Activated CD4-positive, alpha-beta T cell treated with anti-CD3 and anti-CD28 coated beads, Interleukin-10, Interleukin-2, amounts not matched to agents 100 ng/mL and 50 ng/mL, durations not matched to agents 16 hours and 8 hours (primary cell): ENCODE measurements around the gene PXT1.
"Not testable (repeated sequence)": the region's sequence is repeated elsewhere in the genome, so short reads cannot be mapped to it uniquely, and the experiment has no call there.

Experiments used
- DNase-seq: peaks from one replicate; pipeline ENCODE4 v3.0.0-alpha.2; 2020

Gene PXT1

DNA sequence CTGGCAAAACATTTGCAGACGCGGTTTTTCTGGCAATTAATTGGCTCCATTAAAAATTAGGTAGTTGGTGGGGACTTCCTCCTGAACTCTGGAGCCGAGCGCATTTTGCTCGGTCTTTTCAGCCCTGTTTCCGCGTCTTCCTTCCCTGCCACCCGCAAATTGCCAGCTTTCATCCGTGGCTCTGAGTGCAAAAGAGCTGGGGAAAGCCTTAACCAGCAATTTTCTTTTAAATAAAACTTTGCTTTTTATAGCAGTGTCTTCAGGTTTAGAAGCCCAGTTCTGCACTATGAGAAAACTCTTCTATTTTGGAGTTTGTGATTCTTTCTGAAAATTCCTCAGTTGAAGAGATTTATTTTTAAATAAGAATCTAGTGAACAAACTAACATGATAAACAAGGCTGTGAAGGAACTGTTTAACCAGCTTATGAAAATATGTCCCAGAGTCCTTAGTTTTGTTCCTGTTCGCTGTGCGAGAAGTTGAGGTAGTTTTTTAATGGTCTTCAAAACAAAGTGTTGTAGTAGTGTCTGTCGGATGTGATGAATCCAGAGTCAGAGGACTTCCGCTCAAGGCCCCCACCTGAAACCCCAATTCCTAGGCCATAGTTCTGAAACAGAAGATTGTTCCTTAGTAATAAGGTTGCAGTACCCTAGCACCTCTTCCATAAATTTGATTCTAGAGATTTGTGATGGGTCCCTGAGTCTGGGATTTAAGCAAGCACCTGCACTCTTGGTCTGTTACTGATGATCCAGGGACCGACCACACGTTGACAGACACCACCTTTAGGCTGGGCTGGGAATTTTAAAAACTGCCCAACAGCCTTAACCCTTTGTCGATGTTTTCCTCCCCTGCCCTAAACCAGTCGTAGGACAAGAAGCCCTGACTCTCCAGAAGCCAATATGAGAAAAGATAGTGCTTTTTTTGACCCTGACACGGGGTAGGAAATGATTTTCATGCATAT is 1.1 kb upstream of the PXT1 start:
- peak; percentile 35 for DNase-seq

DNA sequence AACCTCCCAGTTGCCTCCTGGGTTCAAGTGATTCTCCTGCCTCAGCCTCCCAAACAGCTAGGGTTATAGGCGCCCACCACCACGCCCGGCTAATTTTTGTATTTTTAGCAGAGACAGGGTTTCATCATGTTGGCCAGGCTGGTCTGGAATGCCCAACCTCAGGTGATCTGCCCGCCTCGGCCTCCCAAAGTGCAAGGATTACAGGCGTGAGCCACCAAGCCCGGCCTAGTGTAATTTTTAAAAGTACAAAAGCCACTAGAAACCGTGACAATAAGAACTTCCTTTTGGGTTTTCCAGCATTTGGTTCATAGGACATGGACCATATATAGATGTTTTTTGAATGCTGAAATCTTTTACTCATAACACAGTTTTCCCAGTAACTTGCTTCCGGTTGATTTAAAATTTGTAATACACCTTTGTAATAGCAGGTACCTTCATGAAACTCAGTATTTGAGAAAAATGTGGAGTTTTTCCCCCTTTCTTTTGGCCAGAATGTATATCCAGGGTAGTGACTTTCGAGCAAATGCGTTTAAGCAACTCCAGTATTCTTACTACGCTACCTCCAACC is 467 bp downstream of the PXT1 start:
- DNase-seq, result no peak

DNA sequence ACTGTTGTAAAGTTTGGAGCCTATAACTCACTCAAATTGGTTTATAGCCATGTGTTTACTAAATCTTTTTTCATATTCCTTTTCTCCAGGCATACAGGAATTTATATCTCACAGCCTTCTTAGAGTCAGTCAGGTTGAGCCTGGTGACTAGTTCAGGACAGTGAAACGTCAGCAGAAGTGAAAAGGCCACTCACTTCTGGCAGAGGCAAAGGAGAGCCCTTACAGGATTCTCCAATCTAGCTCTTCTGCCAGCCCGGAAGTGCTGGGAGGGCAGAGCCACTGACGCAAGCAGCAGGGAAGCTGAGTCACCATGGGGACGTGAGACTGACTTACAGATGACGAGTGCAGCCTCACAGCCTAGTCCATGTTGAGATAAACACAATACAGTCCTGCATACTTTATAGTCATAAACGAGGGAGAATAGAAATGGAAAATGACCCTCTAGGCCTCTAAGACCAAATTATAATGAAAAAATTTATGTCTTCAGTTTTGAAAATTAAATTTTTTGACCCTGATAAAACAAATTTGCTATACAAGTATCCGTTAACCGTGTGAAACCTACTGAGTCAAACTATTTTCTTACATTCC is 1.3 kb downstream of the PXT1 start:
- DNase-seq, result peak; percentile 96

DNA sequence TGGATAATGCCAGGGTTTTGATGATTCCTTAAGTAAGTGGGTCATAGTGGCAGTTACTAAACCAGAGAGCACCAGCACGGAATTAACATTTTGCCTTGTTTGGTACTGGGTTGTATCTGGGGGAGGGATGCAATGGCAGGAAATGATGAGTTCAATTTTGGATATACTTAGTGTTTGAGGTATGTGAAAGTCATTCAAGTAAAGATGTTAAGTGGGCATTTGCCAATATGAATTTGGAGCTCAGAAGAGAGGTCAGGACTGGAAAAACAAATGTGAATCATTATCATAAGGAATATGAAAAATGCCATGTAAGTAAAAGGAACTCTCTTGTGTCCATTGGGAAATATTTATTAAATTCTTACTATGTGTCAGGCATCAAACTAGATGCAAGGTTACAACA is 6.2 kb downstream of the PXT1 start:
- no peak for DNase-seq

DNA sequence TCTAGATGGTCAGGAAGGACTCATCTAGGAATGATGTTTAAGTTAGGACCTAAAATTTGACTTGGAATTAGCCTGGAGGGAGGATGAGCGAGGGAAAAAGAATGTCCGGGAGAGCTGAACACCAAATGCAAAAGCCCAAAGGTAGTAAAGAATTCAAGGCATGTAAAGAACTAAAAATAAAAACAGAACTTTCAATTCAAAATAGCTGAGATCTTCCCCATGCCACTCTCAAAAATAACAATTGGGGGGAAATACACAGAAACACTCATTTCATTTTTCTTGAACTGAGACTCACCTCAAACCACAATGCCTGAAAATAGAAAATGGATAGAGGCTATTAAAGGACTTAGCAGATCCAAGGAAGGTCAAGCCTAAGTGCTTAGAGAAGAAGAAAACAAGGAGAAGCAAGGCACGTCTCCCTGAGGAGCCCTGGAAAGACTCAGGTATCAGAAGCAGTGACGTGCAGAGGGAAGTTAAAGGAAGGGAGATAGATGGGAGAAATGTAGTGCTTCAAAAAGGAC is 10.4 kb downstream of the PXT1 start:
- DNase-seq, result no peak

DNA sequence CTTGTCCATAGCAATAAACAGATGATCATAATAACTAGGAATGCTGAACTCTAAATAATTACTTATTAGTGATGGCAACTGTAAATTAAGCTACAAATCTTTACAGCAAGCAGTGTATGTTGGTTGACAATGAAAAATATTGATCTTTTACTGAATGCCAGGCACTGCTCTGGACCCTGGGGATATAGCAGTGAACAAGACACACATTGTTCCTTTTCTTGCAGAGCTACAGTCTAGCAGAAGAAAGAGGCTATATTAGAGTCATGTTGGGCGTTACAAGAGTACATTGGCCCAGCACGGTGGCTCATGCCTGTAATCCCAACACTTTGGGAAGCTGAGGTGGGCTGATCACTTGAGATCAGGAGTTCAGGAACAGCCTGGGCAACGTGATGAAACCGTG is 11.5 kb downstream of the PXT1 start:
- no peak for DNase-seq

DNA sequence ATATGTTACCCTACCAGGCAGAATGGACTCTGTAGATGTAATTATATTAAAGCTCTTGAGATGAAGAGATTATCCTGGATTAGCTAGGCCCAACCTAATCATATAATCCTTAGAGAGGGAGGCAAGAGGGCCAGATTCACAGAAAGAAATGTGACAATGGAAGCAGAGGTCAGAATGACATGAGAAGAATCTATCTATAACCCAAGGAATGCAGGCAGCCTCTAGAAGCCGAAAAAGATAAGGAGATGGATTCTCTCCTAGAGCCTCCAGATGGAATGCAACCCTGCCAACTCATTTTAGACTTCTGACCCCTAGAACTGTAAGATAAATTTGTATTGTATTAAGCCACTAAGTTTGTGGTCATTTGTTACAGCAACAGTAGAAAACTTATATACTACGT is 12.3 kb downstream of the PXT1 start:
- DNase-seq, result no peak

DNA sequence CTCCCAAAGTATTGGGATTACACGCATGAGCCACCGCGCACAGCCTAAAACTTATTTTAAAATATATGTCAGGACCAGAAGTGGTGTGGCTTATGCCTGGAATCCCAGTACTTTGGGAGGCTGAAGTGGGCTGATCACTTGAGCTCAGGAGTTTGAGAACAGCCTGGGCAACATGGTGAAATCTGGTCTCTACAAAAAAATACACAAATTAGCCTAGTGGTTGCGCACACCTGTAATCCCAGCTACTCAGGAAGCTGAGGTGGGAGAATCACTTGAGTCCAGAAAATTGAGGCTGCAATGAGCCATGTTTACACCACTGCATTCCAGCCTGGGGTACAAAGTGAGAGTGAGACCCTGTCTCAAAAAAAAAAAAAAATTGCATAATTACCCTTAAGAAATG is 13.7 kb downstream of the PXT1 start:
- DNase-seq, result no peak

DNA sequence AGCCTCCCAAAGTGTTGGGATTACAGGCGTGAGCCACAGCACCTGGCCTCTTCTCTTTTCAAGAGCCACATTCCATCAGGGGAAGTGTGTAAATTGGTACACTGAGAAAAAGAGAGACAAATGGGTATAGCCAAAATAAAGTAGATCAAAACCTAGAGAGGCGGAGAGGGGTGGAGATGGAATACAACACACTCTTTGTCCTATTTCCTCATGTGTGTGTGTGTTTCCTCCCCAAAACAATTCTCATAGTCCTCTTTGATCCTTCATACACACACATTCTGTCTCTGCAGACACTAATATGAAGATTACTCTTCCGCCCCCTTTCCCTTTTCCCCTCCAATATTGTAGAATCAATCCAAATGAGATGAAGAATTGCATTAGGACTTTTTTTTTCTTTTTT is 16.0 kb downstream of the PXT1 start:
- no peak for DNase-seq

DNA sequence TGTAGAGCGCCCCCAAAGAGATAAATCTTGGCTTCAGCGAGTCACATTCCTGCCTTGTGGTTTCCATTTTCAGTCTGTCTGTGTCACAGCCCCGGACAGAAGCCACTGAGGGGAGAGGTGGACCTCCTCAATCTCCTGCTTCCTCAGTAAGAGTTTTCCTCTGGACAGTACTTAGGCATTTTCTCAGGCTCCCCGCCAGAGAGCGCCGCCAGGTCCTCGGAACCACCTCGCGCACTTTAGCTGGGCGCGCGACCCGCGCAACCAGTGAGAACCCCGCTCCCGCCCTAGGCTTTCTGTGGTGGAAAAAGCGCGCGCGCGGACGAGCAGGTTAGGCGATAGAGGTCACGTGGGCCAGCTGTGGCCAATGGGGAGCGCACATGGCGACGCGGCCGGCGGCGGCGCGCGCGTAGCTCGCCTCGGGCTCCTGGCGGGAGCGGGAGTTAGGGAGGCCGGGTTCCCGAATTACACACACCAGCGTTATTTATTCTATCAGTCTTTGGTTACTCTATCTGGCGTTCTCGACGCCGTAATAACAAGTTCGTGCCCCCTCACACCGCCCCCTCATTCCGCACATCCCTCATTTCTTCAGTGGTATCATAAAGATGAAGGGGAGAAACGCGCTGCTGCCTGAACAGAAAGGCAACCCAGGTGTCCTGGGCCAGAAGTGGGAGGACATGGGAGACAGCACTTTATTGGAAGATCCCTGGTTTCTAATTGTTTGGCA is 19.4 kb downstream of the PXT1 start:
- peak; percentile 98 for DNase-seq

DNA sequence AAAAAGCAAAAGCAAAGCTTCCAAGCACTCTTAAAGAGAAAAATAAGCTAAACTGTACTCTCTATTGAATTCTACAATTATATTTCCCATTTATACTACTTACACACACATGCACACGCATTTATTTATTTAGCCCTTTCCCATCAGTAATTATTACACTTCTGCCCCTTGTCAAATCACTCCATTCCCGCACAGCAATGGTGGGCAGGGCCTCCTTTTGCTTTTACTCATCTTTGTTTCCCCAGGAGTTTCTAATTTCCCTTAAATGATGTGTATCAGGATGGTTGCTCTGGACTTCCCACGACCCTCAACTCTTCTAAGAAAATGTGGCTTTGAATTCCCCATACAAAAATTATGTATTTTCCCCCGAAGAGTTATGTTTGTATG is 19.9 kb downstream of the PXT1 start:
- no peak for DNase-seq

DNA sequence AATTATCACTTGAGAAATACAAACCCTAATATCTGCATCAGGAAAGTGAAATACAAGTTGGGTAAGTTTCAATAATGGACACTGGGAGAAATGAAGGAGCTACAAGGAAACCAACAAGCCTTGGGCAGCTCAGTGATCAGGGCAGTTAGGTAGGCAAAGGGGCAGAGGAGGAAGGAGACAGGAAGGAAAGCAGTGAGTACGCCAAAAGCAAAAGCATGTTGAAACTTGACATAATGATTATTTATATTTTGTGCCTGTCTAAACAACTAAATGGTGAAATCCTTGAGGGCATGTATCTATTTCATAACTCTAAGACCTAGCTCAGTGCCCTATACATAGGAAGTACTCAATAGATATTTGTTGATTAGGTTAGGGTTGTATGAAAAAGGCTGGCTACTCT is 23.3 kb downstream of the PXT1 start:
- DNase-seq, result no peak

DNA sequence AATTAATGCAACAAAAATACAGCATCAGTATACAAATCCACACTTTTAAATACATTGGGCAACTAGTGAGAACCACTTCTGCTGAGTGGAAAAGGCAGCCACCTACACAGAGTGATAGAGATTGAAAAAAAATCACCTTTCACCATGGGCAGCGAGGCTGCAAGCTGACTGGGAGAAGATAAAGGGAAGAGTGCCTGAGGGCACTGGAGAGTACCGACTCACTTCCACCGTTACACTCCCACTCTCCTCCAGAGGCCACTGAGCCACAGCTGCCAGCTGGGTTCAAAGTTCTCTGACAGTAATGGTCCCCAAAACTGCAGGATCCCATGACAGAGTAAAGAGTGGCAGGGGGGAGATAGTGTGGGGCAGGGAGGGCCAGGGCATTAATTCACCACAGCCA is 24.1 kb downstream of the PXT1 start:
- DNase-seq, result no peak

DNA sequence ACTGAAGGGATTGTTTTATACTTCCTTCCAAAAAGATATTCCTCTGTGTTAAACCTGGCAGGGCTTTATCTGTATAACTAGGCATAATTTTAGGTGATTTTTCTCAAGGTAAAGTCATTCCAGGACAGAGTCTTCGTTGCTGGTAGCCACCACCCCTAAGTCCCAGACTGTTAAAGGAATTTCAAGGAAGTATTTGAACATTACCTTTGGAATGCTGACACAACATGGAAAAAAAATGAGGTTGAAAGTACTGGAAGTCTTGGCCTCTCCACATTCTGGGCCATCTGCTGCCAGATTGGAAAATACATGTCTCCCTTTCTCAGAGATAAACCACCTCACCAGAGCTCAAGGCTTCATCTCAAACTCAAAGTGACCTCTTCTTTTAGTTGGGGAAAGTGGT is 28.2 kb downstream of the PXT1 start:
- no peak for DNase-seq

DNA sequence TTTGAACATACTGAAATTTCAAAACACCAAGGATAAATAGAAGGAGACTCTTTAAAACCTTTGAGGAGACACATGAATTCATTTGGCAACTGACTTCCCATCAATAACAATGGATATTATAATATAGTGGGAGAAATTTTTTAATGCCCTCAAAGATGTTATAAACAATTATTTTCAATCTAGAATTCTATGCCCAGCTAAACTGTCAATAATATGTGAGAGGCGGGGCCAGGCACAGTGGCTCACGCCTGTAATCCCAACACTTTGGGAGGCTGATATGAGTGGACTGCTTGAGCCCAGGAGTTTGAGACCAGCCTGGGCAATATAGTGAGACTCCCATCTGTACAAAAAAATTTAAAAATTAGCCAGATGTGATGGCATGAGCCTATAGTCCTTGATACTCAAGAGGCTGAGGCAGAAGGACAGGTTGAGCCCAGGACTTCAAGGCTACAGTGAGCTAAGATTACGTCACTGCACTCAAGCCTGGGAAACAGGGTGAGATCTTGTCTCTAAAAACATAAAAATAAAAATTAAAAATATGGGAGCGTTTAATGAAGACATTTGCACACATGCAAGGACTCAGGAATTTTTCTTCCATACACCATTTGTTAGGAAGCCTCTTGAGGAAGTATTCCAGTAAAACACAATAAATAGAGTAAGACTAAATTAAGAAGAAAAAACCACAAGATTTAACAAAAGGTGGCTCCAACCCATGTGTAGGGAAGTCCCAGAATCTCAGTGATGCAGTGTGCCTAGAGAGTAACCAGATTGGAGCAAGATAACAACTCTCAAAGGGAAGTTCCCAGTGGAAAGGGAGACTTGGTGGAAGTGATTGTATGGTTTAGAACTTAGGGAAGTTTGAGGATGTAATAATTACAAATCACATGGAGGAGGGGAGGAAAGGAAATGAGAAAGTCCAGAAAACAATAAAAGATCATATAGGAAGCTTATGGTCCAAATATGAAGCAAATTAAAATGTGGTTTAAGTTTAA is 28.9 kb downstream of the PXT1 start:
- no peak for DNase-seq

DNA sequence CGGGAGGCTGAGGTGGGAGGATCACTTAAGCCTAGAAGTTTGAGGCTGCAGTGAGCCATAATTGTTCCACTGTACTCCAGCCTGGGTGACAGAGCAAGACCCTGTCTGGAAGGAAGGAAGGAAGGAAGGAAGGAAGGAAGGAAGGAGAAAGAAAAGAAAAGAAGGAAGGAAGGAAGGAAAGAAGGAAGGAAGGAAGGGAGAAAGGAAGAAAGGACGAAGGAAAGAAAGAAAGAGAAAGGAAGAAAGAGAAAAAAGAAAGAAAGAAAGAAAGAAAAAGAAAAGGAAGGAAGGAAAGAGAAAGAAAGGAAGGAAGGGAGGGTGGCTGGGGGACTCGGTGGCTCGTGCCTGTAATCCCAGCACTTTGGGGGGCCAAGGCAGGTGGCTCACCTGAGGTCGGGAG is 32.9 kb downstream of the PXT1 start:
- DNase-seq, result not testable (repeated sequence)

DNA sequence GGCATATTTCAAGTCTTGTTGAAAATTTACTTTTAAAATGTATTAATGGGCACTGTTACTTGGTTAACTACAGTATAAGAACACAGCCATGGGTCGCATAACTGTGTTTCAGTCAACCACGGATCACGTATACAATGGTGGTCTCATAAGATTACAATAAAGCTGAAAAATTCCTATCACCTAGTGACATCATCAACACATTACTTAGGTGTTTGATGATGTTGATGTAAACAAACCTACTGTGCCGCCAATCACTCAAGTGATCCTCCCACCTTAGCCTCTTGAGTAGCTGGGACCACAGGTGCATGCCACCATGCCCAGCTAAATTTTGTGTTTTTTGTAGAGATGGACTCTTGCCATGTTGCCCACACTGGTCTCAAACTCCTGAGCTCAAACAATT is 38.5 kb downstream of the PXT1 start:
- no peak for DNase-seq

DNA sequence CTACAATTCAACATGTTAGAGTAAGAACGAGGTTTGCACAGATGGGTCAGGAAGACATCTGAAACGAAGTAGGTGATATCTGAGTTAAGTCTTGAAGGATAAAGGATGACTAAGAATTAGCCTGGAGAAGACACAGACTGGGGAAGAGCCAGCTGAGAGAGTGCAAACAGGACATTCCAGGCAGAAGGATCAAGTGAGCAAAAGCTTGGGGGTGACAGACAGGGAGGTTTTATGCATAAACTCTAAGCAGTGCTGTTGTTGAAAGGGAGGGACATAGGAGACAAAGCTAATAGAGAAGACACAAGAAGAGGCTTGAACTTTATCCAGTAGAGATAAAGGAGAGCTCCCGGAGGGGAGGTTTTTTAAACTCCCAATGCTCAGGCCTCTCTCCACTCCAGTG is 40.2 kb downstream of the PXT1 start:
- DNase-seq, result no peak

DNA sequence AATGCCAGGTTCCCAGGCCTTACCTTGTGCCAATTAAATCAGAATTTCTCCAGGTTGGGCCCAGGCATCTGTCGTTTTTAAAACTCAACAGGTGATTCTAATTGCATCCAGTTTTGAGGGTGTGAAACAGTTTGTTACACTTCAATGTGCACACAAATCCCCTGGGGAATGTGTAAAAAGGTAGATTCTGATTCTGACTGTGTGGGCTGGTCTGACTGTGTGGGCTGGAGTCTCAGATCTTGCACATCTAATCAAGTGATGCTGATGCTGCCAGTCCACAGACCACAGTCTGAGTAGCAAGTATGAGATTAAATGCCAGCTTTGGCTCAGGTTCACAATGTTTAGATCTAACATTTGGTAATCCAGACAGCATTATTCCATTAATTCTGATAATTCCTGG is 42.7 kb downstream of the PXT1 start:
- no peak for DNase-seq

DNA sequence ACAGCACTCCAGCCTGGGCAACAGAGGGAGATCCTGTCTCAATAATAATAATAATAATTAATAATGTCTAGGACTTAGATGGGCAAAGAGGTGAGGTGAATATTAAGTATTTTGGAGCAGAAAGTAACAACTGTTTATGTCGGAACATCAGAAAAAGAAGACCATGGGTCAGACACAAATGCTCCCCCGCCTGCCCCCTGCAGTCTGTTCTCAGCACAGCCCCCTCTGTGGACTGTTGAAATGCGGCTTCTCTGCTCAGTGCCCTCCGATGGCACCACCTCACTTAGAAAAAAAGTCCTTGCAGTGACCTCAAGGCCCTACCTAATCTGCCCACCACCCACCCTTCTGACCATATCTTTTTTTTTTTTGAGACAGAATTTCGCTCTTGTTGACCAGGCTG is 50.0 kb downstream of the PXT1 start:
- no peak for DNase-seq

DNA sequence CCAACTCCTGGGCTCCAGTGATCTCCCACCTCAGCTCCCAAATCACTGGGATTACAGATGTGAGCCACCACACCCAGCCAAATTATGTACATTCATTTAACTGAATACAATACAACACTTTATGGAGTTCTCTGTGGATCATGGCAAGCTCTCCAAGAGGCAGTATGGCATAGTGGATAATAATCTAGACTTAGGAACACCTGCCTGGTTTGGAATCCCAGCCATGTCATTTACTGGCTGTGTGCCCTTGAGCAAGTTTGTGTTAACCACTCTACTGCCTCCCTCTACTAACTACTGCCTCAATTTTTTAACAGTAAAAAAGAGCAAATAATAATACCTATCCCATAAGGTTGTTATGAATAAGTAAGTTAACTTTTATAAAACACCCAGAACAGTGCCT is 53.3 kb downstream of the PXT1 start:
- no peak for DNase-seq
